KOPT-K1 (cell line): ENCODE data around the gene TSSK6.

Source experiments
- H3K27ac ChIP-seq: fragments of 200-600 bp; sonication (generic); 2 replicates; pipeline ENCODE4 v1.5.1; 2016; ENCODE audit warnings: antibody characterized with exemption, mild to moderate bottlenecking, low read depth, low read length; ENCODE audit not compliant: poor library complexity, severe bottlenecking
- H3K36me3 ChIP-seq: fragments of 200-600 bp; sonication (generic); 2 replicates; pipeline ENCODE4 v1.5.1; 2017; ENCODE audit warnings: antibody characterized with exemption, mild to moderate bottlenecking, low read length, moderate library complexity; ENCODE audit not compliant: insufficient read depth
- H3K9me3 ChIP-seq: fragments of 200-600 bp; sonication (generic); 2 replicates; pipeline ENCODE4 v1.5.1; 2017; ENCODE audit warnings: antibody characterized with exemption, low read length, mild to moderate bottlenecking; ENCODE audit not compliant: insufficient read depth, poor library complexity, severe bottlenecking

TSSK6 gene

DNA sequence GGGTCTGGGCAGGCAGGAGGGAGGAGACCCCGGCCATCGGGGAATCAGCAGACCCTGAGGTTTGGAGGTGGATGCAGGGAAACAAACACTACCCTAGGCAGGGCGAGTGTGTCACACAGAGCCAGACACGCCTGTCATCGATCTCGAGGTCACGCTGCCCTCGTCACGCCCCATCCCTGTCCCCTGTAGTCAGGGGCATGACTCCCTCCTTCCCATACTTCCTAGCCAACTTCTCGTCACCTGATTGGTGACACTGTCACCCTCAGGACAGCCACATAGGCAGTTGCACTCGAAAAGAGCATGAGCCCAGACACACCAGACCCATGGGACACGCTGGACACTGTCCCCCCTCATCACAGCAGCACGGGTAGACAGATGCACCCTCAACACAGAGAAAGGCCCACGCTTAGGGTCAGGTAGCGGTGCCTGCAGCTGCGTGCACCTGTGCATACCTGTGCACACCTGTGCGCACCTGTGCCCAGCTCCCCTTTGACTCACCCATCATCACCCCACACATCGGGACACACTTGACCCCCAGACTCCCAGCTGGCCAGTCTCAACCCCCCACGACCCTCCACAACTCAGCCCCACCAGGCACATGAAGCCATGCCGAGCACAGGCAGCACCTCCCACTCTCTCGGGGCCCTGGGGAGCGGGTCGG lies 34.6 kb upstream of the TSSK6 start:
- Histone ChIP-seq H3K27ac (no peak overlapping the region), H3K36me3 (no peaks in the 10 kb centered on the region), H3K9me3 (no peaks in the 10 kb centered on the region)

GRCh38 chr19:19548915-19549759 lies 33.8 kb upstream of the TSSK6 start:
- Histone ChIP-seq H3K9me3 (no peaks in the 10 kb centered on the region), H3K27ac (no peak overlapping the region), H3K36me3 (no peaks in the 10 kb centered on the region)

GRCh38 chr19:19547674-19548336 lies 32.5 kb upstream of the TSSK6 start:
- no peaks in the 10 kb centered on the region for H3K36me3 ChIP-seq
- H3K9me3 ChIP-seq = no peaks in the 10 kb centered on the region
- H3K27ac ChIP-seq = no peak overlapping the region

GRCh38 chr19:19546751-19547162 lies 31.4 kb upstream of the TSSK6 start:
- Histone ChIP-seq H3K9me3 (no peaks in the 10 kb centered on the region), H3K36me3 (no peaks in the 10 kb centered on the region), H3K27ac (no peak overlapping the region)

DNA sequence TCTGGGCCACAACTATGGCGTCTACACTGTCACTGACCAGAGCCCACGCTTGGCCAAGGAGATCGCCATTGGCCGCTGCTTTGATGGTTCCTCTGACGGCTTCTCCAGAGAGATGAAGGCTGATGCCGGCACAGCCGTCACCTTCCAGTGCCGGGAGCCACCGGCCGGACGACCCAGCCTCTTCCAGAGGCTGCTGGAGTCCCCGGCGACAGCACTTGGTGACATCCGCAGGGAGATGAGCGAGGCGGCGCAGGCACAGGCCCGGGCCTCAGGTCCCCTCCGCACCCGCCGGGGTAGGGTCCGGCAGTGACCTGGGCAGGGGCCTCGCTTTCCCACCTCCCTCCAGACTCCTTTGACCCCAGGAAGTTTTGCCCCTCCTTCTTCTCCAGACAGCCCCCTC lies 30.4 kb upstream of the TSSK6 start:
- no peak overlapping the region for H3K27ac ChIP-seq

DNA sequence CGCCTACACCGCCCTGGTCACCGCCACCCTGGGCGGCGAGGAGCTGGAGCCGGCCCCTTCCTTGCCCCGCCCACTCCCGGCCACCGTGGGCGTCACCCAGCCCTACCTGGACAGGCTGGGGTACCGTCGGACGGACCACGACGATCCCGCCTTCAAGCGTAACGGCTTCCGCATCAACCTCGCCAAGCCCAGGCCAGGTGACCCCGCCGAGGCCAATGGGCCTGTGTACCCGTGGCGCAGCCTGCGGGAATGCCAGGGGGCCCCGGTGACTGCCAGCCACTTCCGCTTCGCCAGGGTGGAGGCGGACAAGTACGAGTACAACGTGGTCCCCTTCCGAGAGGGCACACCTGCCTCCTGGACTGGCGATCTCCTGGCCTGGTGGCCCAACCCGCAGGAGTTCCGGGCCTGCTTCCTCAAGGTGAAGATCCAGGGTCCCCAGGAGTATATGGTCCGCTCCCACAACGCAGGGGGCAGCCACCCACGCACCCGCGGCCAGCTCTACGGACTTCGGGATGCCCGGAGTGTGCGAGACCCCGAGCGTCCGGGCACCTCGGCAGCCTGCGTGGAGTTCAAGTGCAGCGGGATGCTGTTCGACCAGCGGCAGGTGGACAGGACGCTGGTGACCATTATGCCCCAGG lies 29.7 kb upstream of the TSSK6 start:
- Histone ChIP-seq H3K36me3 (no peaks in the 10 kb centered on the region), H3K27ac (no peak overlapping the region), H3K9me3 (no peaks in the 10 kb centered on the region)

More for the DNA sequence above, 30.4 kb upstream of the TSSK6 start:
- H3K36me3 ChIP-seq = no peaks in the 10 kb centered on the region
- H3K9me3 ChIP-seq = no peaks in the 10 kb centered on the region

- no peaks in the 10 kb centered on the region for H3K36me3 ChIP-seq
- H3K27ac ChIP-seq = no peak overlapping the region
- no peaks in the 10 kb centered on the region for H3K9me3 ChIP-seq
These were observed 29.1 kb upstream of the TSSK6 start for GRCh38 chr19:19544257-19544953.

- Histone ChIP-seq H3K9me3 (no peaks in the 10 kb centered on the region), H3K27ac (no peak overlapping the region), H3K36me3 (no peaks in the 10 kb centered on the region)
These were observed 28.3 kb upstream of the TSSK6 start for GRCh38 chr19:19543640-19544039.

GRCh38 chr19:19543101-19543500 lies 27.8 kb upstream of the TSSK6 start:
- no peaks in the 10 kb centered on the region for H3K36me3 ChIP-seq
- H3K27ac ChIP-seq = no peak overlapping the region
- no peaks in the 10 kb centered on the region for H3K9me3 ChIP-seq

DNA sequence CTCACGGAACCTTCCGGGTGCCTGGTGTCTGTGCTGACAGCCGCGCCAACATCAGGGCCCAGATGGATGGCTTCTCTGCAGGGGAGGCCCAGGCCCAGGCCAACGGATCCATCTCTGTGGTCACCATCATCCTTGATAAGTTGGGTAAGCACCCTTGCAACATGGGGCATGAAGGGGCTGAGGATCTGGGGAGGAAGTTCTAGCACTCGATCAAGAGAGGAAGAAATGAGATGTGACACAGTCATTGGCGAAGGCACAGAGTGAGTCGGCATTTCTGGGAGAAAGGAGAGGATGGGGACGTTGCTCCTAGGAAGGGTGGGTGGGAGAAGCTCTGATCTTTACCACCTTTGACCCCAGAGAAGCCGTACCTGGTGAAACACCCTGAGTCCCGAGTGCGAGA lies 27.2 kb upstream of the TSSK6 start:
- Histone ChIP-seq H3K27ac (no peak overlapping the region), H3K9me3 (no peaks in the 10 kb centered on the region), H3K36me3 (no peaks in the 10 kb centered on the region)

DNA sequence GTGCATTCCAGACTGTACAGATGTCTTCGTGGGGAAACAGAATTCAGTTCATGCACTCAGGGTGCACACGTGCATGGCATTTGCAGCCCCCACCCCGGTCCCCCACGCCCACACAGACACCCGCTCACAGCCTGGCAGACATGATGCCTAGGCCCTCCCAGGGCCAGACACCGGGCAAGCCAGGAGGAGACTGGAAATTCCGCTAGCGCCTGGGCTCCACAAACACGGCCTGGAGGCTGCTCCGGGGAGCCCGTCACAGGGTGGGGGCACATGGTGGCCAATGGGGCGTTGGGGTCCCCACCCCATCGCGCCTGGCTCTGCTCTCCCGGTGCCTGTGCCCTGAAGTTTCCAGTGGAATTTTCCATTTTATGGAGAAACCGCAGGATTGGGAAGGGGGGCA lies 26.3 kb upstream of the TSSK6 start:
- H3K36me3 ChIP-seq = no peaks in the 10 kb centered on the region
- no peak overlapping the region for H3K27ac ChIP-seq
- no peaks in the 10 kb centered on the region for H3K9me3 ChIP-seq

GRCh38 chr19:19540715-19541515 lies 25.6 kb upstream of the TSSK6 start:
- no peak overlapping the region for H3K27ac ChIP-seq
- no peaks in the 10 kb centered on the region for H3K36me3 ChIP-seq
- no peaks in the 10 kb centered on the region for H3K9me3 ChIP-seq

- Histone ChIP-seq H3K27ac (no peak overlapping the region), H3K9me3 (no peaks in the 10 kb centered on the region), H3K36me3 (no peaks in the 10 kb centered on the region; the same call in 1 of the 2 replicates)
These were observed 24.8 kb upstream of the TSSK6 start for GRCh38 chr19:19540064-19540714.

- H3K36me3 ChIP-seq = no peaks in the 10 kb centered on the region; the same call in 1 of the 2 replicates
- no peaks in the 10 kb centered on the region for H3K9me3 ChIP-seq
- H3K27ac ChIP-seq = no peak overlapping the region
These were observed 24.3 kb upstream of the TSSK6 start for GRCh38 chr19:19539698-19540063.
